Prostate gland (tissue), 2 donors: Measurements from ENCODE around the gene EPHA5.

Experiments used
- CTCF ChIP-seq, 4 experiments: fragments of 200-600 bp in 2 of 4; fragments of 450-650 bp in 2 of 4; sonication (generic) in 2 of 4; IDR thresholded peaks; 1 replicate in 3 of 4; 2 replicates in 1 of 4; pipeline ENCODE4 v1.5.1; 2016 to 2019; ENCODE audit warnings: antibody characterized with exemption in 4 of 4, mild to moderate bottlenecking in 2 of 4, moderate library complexity in 2 of 4
- POLR2A ChIP-seq: fragments of 450-650 bp; IDR thresholded peaks from one replicate; pipeline ENCODE4 v1.6.1; 2016; ENCODE audit warnings: antibody characterized with exemption, mild to moderate bottlenecking
- POLR2AphosphoS5 ChIP-seq: sonication (generic); formaldehyde crosslinking; IDR thresholded peaks from one replicate; pipeline ENCODE4 v1.6.1; 2017; ENCODE audit warnings: antibody characterized with exemption

GRCh38 chr4:65552057-65552456, 118.2 kb downstream of the EPHA5 start:
- TF ChIP-seq POLR2AphosphoS5 (no peak), CTCF (IDR thresholded peaks at IDR 0.05) (no peak), POLR2A (no peak)
